HG03378 (cell line): ENCODE data around the gene SNTG2.

Experiments used
- ATAC-seq: cut with Tn5 transposase; IDR thresholded peaks from one replicate; pipeline ENCODE4 v1.9.1; 2021; ENCODE audit warnings: mild to moderate bottlenecking, moderate library complexity; ENCODE audit not compliant: unreplicated experiment

Gene SNTG2

DNA sequence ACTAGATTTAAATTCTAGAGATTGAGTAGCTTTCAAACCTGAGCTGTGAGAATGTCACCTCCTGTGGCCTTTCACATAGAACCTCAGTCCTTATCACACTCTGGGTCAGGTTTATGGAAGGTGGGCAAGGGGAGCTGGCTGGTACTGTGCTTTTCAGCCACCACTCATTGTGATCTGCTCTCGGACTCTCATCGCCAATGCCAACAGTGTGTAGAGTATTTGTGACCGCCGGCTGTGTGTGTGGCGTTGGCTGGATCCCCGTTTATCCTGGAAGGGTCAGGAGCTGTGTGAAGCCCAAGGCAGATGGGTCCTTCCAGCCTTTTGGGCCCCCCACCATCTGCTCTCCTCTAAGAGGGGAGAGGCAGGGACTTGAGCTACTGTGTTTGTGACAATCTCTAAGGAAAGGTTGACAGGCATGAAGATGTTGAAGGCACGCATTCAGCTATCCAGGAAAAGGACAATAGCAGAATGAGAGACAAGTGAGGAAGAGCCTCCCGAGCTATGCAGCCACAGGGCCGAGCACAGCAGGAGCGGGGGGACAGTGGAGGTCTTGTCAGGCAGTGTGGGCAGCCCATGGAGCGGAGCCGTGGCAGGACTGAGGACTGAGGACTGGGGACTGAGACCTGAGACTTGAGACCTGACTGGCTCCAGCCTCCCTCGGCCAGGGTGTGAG is 355.5 kb downstream of the SNTG2 start:
- no peak for ATAC-seq

DNA sequence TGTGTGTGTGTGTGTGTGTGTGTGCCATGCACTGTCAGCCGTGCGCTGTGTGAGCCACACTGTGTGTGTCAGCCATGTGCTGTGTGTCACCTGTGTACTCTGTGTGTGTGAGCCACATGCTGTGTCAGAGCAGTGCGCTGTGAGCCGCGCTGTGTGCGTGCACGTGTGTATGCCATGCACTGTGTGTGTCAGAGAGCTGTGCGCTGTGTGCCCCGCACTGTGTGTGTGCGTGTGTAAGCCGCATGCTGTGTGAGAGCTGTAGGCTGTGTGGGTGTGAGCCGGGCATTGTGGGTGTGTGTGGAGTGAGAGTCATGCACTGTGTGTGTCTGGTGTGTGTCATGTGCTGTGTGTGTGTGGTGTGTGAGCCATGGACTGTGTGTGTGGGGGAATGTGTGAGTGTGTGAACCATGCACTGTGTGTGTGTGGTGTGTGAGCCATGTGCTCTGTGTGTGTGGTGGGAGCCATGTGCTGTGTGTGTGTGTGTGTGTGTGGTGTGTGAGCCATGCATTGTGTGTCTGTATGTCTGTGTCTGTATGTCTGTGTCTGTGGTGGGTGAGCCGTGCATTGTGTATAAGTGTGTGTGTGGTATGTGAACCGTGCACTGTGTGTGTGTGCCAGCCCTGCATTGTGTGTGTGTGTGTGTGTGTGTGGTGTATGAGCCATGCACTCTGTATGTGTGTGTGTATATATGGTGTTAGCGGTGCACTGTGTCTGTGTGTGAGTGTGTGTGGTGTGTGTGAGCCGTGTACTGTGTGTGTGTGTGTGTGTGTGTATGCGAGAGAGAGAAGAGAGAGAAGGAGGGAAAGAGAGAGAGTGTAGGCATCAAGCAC is 356.3 kb downstream of the SNTG2 start:
- ATAC-seq = no peak

- no peak for ATAC-seq
Observed at GRCh38 chr2:1307670-1308069, 357.0 kb downstream of the SNTG2 start.

GRCh38 chr2:1308678-1309077 is 358.0 kb downstream of the SNTG2 start:
- no peak for ATAC-seq

- no peak for ATAC-seq
Observed at GRCh38 chr2:1309507-1309906, 358.9 kb downstream of the SNTG2 start.

DNA sequence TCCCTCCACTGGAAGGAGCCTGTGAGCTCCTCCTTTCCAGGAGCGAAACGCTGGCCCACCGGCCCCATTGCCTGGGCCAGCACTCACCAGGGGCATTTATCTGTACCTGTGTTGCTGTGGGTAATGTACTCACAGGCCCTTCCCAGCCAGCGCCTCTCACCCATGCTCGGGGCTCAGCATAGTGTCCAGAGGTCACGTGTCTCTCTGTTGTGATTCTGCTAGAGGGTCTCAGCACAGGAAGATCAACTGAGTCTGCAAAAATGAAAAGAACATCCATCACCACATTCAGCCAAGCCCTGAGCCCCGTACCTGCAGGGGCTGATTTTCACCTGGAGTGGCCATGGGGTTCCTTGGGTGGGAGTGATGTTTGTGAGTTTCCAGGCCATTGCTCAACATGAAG is 359.6 kb downstream of the SNTG2 start:
- ATAC-seq = no peak

- ATAC-seq = no peak
Observed at GRCh38 chr2:1310866-1311265, 360.2 kb downstream of the SNTG2 start.

DNA sequence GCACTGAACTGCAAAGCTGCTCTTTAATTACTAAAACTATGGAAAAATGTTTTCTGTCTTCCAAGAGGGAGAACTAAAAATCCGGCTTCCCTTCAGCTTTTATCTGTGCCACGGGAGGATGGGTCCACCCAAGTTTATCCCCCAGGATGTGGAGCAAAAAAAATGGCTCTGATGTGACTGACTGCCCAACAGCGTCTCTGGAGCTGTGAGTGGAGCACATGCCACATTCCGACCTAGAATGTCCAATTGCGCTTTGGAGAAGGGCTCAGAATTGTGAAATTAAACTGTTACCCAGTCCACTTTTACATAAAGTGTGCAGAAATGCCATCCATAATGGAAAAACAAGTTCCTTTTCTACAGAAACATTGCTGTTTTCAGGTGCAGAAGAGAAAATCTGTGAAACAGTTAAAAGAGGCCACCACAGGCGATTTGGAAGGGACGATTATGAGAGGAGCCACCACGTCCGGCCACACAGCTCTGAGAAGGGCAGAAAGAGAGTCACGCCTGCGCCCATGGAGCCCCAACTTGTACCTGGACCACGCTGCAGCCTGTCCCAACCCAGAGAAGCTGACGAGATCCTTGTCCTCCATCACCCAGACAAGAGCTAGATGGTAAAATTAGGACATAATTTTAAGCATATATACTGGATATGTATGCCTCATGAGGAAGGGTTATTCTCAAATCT is 362.7 kb downstream of the SNTG2 start:
- no peak for ATAC-seq

DNA sequence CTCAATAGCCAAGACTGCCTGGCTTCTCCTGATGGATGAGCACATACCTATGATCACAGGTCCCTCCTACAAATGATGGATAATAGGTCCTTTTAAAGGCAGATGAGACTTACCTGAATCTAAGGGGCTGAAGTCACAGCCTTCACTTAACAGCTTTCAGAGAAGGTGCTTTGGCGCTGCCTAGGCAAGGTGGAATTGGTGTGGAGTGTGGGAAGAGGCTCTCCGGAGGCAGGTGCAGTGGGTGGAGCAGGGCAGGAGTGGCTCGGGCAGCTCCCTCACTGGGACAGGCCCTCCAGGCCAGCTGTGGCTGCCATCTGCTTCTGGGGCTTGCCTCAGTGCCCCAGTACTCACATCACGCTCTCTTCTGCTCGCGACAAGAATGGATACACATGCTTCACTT is 363.6 kb downstream of the SNTG2 start:
- ATAC-seq = no peak

- no peak for ATAC-seq
Observed at GRCh38 chr2:1318366-1319009, 367.8 kb downstream of the SNTG2 start.

DNA sequence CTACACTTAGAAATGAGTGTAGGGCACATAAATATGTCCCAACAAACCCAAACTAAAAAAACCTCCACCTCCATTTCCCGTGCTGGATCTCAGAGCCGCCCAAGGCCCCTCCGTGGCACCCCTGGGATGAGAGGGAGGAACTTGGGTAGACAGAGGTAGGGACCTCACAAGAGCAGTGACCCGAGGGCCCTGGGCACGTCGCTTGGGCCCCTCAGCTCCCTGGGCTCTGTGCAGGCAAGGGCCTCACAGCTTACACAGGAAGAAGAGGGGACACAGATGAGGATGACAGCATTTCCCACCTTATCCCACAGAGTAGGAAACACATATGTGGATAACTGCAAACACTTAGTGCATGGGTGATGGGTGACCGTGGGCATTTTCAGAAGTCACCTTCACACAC is 368.7 kb downstream of the SNTG2 start:
- ATAC-seq = no peak

- ATAC-seq = no peak
Observed at GRCh38 chr2:1321321-1321720, 370.7 kb downstream of the SNTG2 start.

DNA sequence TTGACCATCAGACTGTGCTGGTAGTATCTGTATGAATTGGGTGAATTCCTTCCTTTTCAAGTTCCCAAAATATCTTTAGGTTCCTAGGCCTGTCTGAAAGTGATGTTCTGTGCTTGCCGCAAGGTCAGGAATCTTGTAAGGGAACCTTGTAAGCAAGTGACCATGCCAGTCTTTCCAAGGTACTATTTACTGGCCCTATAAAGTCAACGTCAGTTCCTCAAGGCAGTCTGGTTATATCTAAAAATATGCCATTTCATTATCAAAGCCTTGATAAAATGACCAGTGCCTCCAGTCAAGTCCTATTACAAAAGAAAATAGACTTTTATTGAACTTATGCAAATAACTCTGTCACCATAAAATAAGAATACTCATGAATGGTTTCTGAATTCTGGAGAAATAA is 374.2 kb downstream of the SNTG2 start:
- ATAC-seq = no peak

GRCh38 chr2:1328684-1329083 is 378.0 kb downstream of the SNTG2 start:
- no peak for ATAC-seq

DNA sequence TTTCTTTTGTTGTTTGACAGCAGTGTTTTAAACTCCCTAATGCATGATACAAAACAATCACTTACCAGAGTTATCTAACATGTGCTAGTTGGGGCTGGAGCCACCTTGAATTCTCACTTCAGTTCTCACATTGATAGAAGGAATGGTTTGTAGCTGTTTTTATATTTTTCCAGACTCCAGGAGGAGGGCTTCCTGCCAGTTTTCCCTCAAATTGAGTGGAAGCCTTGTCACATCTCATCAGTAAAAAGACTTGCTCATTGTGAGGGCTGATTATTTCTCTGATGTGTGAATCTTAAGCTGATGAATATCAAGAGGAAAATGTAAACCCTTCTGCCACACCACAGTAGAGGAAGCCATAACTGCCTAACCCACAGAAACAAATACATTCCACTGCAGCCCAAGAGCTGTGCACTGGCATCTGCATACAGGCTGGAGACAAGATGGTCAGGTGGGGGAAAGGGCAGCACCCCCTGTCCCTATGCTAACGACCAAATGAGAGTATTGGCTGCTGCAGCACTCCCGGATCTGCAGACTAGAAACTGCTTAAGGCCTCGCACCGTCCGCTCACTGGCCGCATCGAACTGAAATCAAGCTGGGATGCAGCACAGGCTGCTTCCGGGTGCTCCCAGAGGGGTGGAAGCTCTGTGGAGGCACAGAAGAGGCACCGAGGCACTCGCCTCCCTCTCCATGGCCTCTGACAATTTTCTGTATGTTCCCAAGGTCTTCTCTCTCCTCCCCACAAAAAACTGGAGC is 388.9 kb downstream of the SNTG2 start:
- ATAC-seq = no peak

GRCh38 chr2:1340141-1340512 is 389.5 kb downstream of the SNTG2 start:
- ATAC-seq = no peak

GRCh38 chr2:1341404-1342120 is 390.9 kb downstream of the SNTG2 start:
- no peak for ATAC-seq

- no peak for ATAC-seq
Observed at GRCh38 chr2:1348789-1349188, 398.1 kb downstream of the SNTG2 start.

GRCh38 chr2:1350111-1350510 is 399.5 kb downstream of the SNTG2 start:
- no peak for ATAC-seq

- ATAC-seq = no peak
Observed at GRCh38 chr2:1353124-1353523, 402.5 kb downstream of the SNTG2 start.
